Stimulated activated CD4-positive, alpha-beta T cell treated with anti-CD3 and anti-CD28 coated beads, Interleukin-2, amount 100 ng/mL, for 48 hours (primary cell): Measurements from ENCODE around the gene RDH16.
"Not testable (repeated sequence)": the region's sequence is repeated elsewhere in the genome, so short reads cannot be mapped to it uniquely, and the experiment has no call there.

Experiments
- DNase-seq, 2 donors: peaks; one replicate each; pipeline ENCODE4 v3.0.0-alpha.2; 2020

The RDH16 gene

GRCh38 chr12:56988207-56988739, 30.9 kb upstream of the RDH16 start:
- DNase-seq = no peak

GRCh38 chr12:56987551-56988053, 30.2 kb upstream of the RDH16 start:
- peak; percentile 70 to 78 for DNase-seq

- DNase-seq = no peak
Observed at GRCh38 chr12:56987011-56987410, 29.6 kb upstream of the RDH16 start.

- DNase-seq = not testable (repeated sequence)
Observed at GRCh38 chr12:56985714-56986113, 28.3 kb upstream of the RDH16 start.

- no peak for DNase-seq
Observed at GRCh38 chr12:56983386-56983785, 26.0 kb upstream of the RDH16 start.

- DNase-seq = not testable (repeated sequence)
Observed at GRCh38 chr12:56982578-56983236, 25.3 kb upstream of the RDH16 start.

GRCh38 chr12:56980941-56981530, 23.6 kb upstream of the RDH16 start:
- no peak for DNase-seq

GRCh38 chr12:56980268-56980667, 22.9 kb upstream of the RDH16 start:
- DNase-seq = no peak

GRCh38 chr12:56979628-56980027, 22.2 kb upstream of the RDH16 start:
- DNase-seq = no peak

GRCh38 chr12:56978397-56979138, 21.2 kb upstream of the RDH16 start:
- no peak for DNase-seq

GRCh38 chr12:56977361-56977760, 20.0 kb upstream of the RDH16 start:
- not testable (repeated sequence) for DNase-seq

GRCh38 chr12:56974224-56974623, 16.8 kb upstream of the RDH16 start:
- DNase-seq = not testable (repeated sequence)

- DNase-seq = not testable (repeated sequence)
Observed at GRCh38 chr12:56968910-56969309, 11.5 kb upstream of the RDH16 start.

- DNase-seq = not testable (repeated sequence)
Observed at GRCh38 chr12:56965997-56966642, 8.7 kb upstream of the RDH16 start.

- DNase-seq = not testable (repeated sequence)
Observed at GRCh38 chr12:56965124-56965523, 7.7 kb upstream of the RDH16 start.

- not testable (repeated sequence) for DNase-seq
Observed at GRCh38 chr12:56963557-56963956, 6.1 kb upstream of the RDH16 start.

- DNase-seq = not testable (repeated sequence)
Observed at GRCh38 chr12:56962247-56962646, 4.8 kb upstream of the RDH16 start.

- no peak for DNase-seq
Observed at GRCh38 chr12:56958422-56958821, 1.0 kb upstream of the RDH16 start.

GRCh38 chr12:56955631-56956256, 1.7 kb downstream of the RDH16 start:
- DNase-seq = no peak

GRCh38 chr12:56954958-56955355, 2.5 kb downstream of the RDH16 start:
- no peak for DNase-seq

- DNase-seq = no peak
Observed at GRCh38 chr12:56954057-56954957, 3.1 kb downstream of the RDH16 start.
